G401.6 (cell line): ENCODE data around the gene SLC25A21.

Experiments used
- FAIRE-seq: peaks from 2 replicates; lab custom pipeline; 2012; peaks lifted over from hg19 to GRCh38; lab: Jason Lieb, UNC

SLC25A21 gene

GRCh38 chr14:36661506-36662257 lies 510.7 kb downstream of the SLC25A21 start, which contains the start of gene PAX9:
TSS of gene PAX9 (plus strand) at chr14:36661860. CDS start at chr14:36662090, 230 bp downstream.
- no peak for FAIRE-seq

DNA sequence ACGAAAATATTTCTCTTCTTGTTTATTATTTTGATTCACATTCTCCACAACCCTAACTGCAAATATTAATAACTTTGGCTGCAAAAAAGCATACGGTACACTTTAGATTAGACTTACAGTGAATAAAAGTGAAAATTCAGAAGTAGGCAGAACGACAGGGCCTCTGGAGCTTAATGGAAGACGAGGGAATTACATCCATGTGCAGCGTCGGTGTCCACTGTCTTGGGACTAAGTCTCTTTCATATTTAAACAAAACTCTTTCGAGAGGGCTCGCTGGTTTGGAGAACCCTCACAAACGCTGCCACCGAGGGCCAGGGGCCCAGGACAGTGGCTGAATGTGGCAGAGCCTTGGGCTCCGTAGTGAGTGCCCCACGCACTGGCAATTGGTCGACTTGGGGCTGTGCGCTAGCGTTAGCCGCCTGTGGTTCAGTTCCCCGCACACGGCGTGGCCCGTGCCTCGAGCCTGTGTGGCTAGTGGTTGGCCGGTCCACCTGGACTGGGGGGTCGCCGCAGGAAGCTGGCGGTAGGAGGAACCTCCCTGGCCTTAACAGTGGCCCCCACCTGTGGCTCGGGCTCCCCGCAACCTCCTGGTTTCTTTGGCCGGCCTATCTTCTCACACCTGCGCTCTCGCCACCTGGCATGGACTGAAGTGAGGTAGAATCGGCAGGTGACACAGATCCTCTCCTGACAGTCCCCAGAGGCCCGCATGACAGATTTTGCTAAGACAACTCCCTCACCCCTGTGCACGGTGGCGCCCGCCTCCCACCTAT lies 511.5 kb downstream of the SLC25A21 start:
- FAIRE-seq, result no peak

- no peak for FAIRE-seq
These were observed 512.3 kb downstream of the SLC25A21 start for GRCh38 chr14:36659822-36660735.

DNA sequence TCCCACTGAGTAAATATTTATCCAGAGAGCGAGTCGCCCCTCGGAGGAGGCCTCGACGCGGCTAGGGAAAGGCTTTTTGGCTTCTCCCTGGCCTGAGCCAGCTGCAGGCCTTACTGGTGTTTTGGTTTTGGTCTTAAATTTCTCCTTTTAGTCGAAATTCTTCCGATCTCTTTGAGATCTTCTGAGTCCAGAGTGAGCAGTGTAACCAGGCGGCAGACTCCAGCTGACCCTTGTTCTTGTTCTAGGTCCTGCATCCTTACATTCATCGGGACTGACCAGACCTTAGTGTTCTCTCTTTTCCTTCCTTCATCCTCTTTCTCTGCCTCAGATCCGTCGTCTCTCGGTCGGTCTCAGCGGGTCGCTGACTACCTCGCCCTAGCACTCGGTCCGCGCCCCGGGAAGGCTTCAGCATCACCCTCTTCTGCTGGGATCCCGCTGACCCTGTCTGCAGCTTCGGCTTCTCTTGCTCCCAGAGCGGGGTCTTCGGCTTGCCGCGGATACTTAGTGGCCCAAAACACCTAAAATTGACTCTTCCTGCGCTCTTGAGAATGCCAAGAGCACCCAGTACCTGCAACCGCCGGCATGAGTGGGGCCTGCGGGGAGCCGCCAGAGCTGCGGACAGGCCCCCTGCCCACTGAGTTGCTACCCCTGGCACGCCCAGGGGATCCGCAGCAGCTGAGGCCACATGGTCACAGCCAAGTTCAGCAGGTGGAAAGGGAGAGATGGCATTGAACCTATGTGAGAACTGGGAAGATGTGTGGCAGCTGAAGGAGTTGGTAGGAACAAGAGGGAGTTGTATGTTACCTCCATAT lies 513.2 kb downstream of the SLC25A21 start:
- no peak for FAIRE-seq

- no peak for FAIRE-seq
These were observed 514.0 kb downstream of the SLC25A21 start for GRCh38 chr14:36658123-36659009.

GRCh38 chr14:36657399-36658122 lies 514.8 kb downstream of the SLC25A21 start:
- FAIRE-seq, result no peak

DNA sequence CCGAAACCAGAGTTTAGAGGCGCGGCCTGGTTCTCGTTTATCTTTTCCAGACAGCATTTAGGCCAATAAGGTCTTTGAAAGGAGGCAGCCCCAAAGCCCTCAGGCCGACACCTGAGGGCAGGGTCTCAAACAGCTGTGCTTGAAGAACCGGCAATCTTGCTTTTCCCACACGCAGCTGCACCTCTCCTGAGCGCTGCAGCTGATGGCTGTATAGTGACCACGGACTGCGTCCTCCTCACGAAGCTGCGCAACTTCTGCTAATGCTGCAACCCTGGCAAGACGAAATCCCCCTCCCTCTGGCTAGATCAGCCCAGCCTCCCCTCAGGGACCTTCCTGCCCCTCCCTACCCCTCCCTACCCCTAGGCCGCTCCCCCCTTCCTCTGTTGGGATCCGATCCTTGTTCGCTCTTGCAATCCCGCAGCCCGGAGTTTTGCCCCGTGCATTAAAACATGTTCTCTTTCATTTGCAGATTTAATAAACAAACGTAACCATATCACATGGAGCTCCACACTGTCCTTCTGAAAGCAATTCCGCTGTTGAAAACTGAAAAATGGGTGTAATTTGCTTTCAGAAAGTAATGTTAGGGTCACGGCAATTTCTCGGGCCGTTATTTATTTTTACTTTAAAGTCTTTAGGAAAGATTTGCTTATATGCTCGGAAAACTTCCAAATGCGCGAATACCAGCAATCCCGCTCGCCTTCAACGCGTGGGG lies 515.6 kb downstream of the SLC25A21 start:
- no peak for FAIRE-seq

DNA sequence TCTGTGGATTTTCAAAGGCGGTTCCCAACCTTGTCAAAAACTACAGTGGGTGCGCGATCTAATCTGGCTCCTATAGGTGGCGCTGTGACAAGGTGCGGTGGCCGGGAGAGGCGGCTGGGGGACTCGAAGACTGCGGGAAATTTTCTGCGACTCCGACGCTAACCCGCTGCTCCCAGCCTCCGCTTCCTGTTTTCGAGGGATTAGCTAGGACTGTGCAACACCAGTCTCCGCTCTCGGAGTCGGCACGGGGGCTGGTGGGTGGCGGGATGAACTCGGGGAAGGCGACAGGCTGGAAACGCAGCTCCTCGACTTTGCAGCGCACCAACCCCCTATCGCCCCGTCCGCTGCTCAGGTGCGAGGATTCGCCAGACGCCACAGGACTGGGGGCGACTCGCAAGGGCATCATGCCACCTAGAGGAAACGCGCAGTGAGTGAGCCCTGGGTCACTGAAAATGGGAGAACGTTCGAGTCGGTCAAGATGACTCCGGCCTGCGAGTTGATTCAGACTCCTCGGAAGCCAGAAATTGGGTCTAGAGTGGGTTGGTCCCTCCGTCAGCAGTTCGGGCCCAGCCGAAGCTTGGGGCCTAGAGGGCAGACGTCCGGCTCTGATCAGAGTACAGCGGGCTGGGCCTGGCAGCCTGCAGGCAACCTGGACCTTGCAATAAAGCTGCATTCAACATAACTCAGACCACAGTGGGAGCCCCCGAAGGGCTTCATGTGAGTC lies 516.3 kb downstream of the SLC25A21 start:
- FAIRE-seq, result no peak

- no peak for FAIRE-seq
These were observed 516.8 kb downstream of the SLC25A21 start for GRCh38 chr14:36655571-36655962.

DNA sequence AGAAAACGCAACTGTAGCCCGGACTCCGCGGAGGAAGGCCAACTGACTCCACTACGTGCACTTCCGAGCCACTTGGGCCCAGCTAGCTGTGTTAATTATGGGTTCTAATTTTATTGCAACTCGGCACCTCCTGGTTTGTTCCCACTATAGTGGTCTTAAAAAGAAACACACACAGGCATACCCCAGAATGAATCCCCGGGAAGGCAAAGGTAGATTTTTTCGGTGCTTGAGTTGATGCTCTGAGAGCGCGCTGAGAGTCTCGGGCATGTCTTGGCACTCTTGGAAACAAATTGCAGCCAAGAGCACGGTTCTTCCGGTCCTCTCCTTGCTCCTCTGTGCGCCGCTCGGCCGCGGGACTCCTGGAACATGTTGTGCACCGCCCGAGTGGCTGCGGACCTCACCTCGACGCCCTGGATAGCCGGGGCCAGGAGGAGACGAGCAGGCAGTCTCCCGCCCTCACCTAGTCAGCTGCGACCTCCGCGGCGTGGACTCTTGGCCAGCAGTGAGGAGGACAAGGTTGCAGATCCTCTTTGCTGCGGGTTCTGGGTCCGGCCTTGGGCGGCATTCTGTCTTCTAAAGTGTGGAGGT lies 517.5 kb downstream of the SLC25A21 start:
- no peak for FAIRE-seq

GRCh38 chr14:36653962-36654793 lies 518.2 kb downstream of the SLC25A21 start:
- no peak for FAIRE-seq

- FAIRE-seq, result no peak
These were observed 519.0 kb downstream of the SLC25A21 start for GRCh38 chr14:36653413-36653812.

DNA sequence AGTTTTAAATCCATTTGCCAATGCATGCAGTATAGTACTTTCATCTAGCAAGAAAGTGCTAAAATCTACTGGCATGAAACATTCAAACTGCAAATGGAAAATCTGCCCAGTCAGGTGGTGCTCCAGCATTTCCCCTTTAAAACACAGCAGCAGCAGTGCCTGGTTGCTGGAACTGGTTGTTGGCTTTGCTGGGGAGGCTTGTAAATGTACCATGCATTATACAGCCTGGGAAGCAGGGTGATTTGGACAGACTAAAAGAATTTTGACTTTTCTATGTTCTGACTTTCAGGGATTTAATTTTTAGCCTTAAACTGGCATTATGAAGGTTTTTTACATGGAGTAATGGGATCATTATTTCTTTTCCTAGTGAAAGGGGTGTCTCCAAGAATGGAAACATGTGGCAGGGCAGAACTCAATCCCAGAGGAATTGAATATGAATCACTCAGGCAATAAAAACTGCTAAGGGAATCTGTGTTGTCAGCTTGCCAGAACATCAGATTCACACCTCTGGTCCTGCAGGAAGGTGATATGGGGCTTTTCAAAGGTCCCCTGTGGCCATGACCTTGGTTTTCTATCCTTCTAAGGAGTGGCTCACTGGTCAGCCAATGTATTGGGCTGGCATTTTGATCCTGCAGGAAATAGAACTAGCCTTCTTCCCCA lies 519.7 kb downstream of the SLC25A21 start:
- no peak for FAIRE-seq

DNA sequence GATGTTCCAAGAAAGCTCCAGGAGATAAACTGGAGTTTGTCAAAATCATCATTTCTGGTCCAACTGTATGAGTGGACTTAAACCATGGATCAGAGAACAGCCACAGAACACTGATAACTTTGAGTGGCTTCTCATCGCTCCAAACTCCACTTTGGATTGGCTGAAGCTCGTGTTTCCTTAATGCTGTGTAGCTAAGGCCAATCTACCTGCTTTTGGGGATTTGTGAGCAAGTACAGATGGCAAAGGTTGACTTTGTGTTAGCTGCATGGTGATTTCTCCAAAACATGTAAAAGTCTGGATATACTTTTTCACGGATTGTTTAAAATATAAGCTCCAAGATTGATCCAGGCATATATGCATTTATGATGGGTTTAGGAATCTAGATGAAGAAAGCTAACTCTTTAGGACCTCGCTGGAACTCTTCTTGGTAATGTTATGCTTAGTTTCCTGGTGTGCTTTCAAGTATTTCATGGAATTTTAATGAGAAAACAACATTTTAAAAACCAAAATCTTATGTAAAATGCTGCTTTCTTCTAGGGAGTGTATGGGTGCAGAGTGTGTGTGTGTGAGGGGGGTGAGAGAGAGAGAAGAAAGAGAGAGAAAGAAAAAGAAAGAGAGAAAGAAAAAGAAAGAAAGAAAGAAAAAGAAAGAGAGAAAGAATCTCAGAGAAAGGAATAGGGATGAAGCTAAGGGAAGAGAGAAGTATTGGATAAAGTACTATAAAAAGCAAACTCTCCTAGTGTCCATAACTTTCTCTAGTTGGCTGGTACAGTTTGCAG lies 522.3 kb downstream of the SLC25A21 start:
- no peak for FAIRE-seq

- no peak for FAIRE-seq
These were observed 524.3 kb downstream of the SLC25A21 start for GRCh38 chr14:36647824-36648753.
